Suprapubic skin (tissue), 4 donors: ENCODE data around the gene ZNRF3. TPM values are rescaled to one million over a fixed set of nuclear protein-coding genes. Genes with fewer than 3 reads are reported as not detected.

Experiments used
- DNase-seq, 2 donors: peaks; one replicate each; pipeline ENCODE4 v3.0.0-alpha.2; 2019; ENCODE audit warnings: low spot score in 2 of 2
- H3K27ac ChIP-seq: fragments of 200-600 bp; sonication (generic); one replicate; pipeline ENCODE4 v1.5.1; 2019
- H3K27me3 ChIP-seq: fragments of 200-600 bp; sonication (generic); one replicate; pipeline ENCODE4 v1.5.1; 2019
- H3K36me3 ChIP-seq: fragments of 200-600 bp; sonication (generic); one replicate; pipeline ENCODE4 v1.5.1; 2019
- H3K4me1 ChIP-seq: fragments of 200-600 bp; sonication (generic); one replicate; pipeline ENCODE4 v1.5.1; 2019
- H3K4me3 ChIP-seq: fragments of 200-600 bp; sonication (generic); one replicate; pipeline ENCODE4 v1.5.1; 2019; ENCODE audit warnings: mild to moderate bottlenecking
- H3K9me3 ChIP-seq: fragments of 200-600 bp; sonication (generic); one replicate; pipeline ENCODE4 v1.5.1; 2019
- EP300 ChIP-seq: sonication (generic); formaldehyde crosslinking; IDR thresholded peaks from one replicate; pipeline ENCODE4 v1.6.1; 2017; ENCODE audit warnings: antibody characterized with exemption
- POLR2A ChIP-seq, 2 donors: fragments of 450-650 bp; IDR thresholded peaks; one replicate each; pipeline ENCODE4 v1.6.1; 2017; ENCODE audit warnings: antibody characterized with exemption in 2 of 2, mild to moderate bottlenecking in 2 of 2, moderate library complexity in 2 of 2
- POLR2AphosphoS5 ChIP-seq, 3 donors: sonication (generic); formaldehyde crosslinking; IDR thresholded peaks; one replicate each; pipeline ENCODE4 v1.6.1; 2017; ENCODE audit warnings: antibody characterized with exemption in 3 of 3
- WGBS: methylation state at CpG from one replicate; pipeline ENCODE4 v1.1.5; 2018; 5-methylcytosine and 5-hydroxymethylcytosine counted together
- total RNA-seq, 4 donors: library from RNA; depleted of rRNA; stranded (reverse); fragments of >200 nt; gene quantifications; one replicate each; pipeline ENCODE4 v1.1.0, GENCODE V29; 2016
- TF ChIP-seq, protein P1 (sequence below), 2 donors: fragments of 200-600 bp in 1 of 2; fragments of 450-650 bp in 1 of 2; sonication (generic) in 1 of 2; IDR thresholded peaks; one replicate each; pipeline ENCODE4 v1.5.1; 2016 to 2019; ENCODE audit warnings: antibody characterized with exemption in 2 of 2, mild to moderate bottlenecking in 1 of 2, moderate library complexity in 1 of 2

Gene ZNRF3
- total RNA-seq, 4 donors from 2014 or later: 13.3 to 20.7 (median 18.4) TPM

DNA sequence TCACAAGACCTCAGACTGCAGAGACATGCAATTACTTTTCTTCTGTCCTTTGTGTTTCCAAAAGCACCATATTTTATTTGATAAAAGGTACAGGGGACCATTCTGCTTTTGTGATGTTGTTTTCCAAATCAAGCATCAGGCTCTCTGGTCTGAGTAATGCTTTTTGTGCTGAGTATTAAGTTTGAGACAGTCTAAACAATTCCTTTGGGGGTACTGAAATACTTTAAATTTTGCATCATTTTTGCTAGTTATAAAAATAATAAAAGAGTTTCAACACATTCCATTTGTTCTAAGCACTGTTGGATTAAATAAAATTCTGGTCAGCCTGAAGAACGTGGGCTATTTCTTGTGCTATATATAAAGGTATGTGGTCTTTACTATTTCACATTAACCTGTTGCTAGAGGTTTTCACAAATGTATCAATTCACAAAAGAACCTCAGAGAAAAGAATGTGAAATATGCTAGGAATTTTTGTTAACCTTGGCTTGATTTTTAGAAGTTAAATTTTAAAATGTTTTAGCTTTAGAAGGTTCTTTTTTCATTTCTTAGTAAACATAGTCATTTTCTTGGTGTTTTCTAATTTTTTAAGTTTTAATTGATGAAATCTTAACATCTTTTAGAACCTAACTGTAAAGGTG lies 116.7 kb downstream of the ZNRF3 start:
- TF ChIP-seq, protein P1, sequence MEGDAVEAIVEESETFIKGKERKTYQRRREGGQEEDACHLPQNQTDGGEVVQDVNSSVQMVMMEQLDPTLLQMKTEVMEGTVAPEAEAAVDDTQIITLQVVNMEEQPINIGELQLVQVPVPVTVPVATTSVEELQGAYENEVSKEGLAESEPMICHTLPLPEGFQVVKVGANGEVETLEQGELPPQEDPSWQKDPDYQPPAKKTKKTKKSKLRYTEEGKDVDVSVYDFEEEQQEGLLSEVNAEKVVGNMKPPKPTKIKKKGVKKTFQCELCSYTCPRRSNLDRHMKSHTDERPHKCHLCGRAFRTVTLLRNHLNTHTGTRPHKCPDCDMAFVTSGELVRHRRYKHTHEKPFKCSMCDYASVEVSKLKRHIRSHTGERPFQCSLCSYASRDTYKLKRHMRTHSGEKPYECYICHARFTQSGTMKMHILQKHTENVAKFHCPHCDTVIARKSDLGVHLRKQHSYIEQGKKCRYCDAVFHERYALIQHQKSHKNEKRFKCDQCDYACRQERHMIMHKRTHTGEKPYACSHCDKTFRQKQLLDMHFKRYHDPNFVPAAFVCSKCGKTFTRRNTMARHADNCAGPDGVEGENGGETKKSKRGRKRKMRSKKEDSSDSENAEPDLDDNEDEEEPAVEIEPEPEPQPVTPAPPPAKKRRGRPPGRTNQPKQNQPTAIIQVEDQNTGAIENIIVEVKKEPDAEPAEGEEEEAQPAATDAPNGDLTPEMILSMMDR (IDR thresholded peaks at IDR 0.05): no peak
- TF ChIP-seq POLR2AphosphoS5 (IDR thresholded peaks at IDR 0.05) (no peak), POLR2A (IDR thresholded peaks at IDR 0.05) (no peak), EP300 (no peak)
- H3K36me3 ChIP-seq: no peaks in the 10 kb centered on the region
- WGBS: 55% methylated on average over 1 of the region's 1 CpG
- H3K4me3 ChIP-seq: no peak overlapping the region
- no peak overlapping the region for H3K27ac ChIP-seq
- H3K27me3 ChIP-seq: no peaks in the 10 kb centered on the region
- DNase-seq: no peak
- H3K4me1 ChIP-seq: peaks cover 11% of the 10 kb centered on the region
- H3K9me3 ChIP-seq: no peaks in the 10 kb centered on the region

DNA sequence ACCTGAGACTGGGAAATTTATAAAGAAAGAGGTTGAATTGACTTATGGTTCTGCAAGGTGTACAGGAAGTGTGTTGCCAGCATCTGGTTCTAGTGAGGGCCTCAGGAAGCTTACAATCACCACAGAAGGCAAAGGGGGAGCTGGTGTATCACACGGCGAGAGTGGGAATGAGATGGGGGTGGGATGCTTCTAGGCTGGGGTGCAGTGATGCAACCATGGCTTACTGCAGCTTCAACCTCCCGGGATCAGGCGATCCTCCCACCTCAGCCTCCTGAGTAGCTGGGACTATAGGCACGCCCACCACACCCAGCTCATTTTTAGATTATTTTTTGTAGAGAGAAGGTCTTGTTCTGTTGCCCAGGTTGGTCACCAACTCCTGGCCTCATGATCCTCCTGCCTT lies 117.3 kb downstream of the ZNRF3 start:
- WGBS: 91% methylated on average over 5 of the region's 5 CpGs
- Histone ChIP-seq H3K27ac (no peak overlapping the region), H3K4me1 (peaks cover 16% of the 10 kb centered on the region), H3K4me3 (no peak overlapping the region), H3K27me3 (no peaks in the 10 kb centered on the region), H3K9me3 (no peaks in the 10 kb centered on the region), H3K36me3 (no peaks in the 10 kb centered on the region)
- no peak for DNase-seq
- TF ChIP-seq, protein P1 (IDR thresholded peaks at IDR 0.05): no peak

DNA sequence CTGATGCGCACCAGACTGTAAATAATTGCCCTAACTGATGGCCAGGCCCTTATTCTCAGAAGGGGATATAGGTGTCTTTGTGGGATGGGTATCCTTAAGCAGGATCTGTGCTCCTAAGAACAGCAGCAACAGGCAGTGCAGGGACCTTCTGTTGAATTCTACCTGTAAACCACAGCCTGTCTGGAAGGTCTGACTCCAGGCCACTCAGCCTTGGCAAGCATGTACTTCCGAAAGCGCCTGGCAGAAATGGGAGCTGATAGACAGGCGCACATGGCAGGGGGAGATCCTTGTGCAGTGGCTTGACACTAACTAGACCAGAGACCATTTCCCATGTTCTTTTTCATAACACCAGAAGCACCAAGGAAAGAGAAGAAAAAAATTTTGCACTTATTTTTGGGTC lies 119.2 kb downstream of the ZNRF3 start:
- H3K4me3 ChIP-seq: no peak overlapping the region
- TF ChIP-seq POLR2AphosphoS5 (IDR thresholded peaks at IDR 0.05) (no peak), POLR2A (IDR thresholded peaks at IDR 0.05) (no peak)
- TF ChIP-seq, protein P1 (IDR thresholded peaks at IDR 0.05): no peak
- H3K36me3 ChIP-seq: no peaks in the 10 kb centered on the region
- WGBS: 85% methylated on average over 4 of the region's 4 CpGs
- H3K9me3 ChIP-seq: no peaks in the 10 kb centered on the region
- peaks cover 16% of the 10 kb centered on the region for H3K4me1 ChIP-seq
- no peak overlapping the region for H3K27ac ChIP-seq
- DNase-seq: no peak
- no peaks in the 10 kb centered on the region for H3K27me3 ChIP-seq

DNA sequence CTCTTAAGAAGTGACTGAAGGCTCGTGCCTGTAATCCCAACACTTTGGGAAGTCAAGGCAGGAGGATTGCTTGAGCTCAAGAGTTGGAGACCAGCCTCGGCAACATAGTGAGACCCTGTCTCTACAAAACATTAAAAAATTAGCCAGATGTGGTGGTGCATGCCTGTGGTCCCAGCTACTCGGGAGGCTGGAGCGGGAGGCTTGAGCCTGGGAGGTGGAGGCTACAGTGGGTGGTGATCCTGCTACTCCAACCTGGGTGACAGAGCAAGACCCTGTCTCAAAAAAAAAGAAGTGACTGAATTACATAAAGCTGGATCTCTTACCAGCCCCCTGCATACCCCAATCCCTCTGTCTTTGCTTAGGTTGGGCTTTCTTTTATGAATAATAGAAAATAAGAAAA lies 120.2 kb downstream of the ZNRF3 start:
- no peaks in the 10 kb centered on the region for H3K9me3 ChIP-seq
- DNase-seq: no peak
- H3K4me3 ChIP-seq: no peak overlapping the region
- peaks cover 16% of the 10 kb centered on the region for H3K4me1 ChIP-seq
- H3K27me3 ChIP-seq: no peaks in the 10 kb centered on the region
- 98% methylated on average over 4 of the region's 4 CpGs for WGBS
- no peaks in the 10 kb centered on the region for H3K36me3 ChIP-seq
- no peak overlapping the region for H3K27ac ChIP-seq
- TF ChIP-seq, protein P1 (IDR thresholded peaks at IDR 0.05): no peak
- TF ChIP-seq POLR2AphosphoS5 (IDR thresholded peaks at IDR 0.05) (no peak), POLR2A (IDR thresholded peaks at IDR 0.05) (no peak), EP300 (no peak)

DNA sequence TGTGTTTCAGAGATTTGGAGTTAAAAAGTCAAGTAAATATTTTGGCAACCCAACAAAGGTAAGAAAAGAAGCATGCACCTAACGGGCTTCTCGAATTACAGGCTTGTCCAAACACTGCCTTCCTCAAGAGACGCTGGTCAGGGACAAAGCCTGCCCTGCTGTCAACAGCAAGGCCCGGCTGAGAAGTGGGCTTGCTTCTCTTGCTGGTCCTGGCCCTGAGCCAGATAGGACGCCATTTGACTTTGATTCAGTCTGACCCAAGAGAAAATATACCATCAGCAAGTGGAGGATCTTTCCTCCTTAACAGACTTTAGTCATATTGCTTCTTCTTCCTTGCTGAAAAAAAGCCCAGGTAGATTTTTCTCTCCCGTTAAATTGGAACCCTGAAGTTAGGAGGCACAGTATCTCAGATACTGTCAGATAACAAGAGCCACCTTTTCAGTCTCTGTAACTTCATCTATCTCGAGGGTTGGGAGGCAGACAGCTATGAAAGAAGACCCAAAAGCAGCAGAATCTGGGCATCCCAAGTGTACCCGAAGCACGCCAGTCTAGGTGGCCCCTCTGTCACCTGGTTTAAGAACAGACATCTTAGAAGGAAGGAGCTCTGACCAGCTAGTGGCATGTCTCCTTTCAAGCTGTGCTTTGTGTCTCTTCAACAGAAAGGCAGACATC lies 120.7 kb downstream of the ZNRF3 start:
- DNase-seq: no peak
- H3K9me3 ChIP-seq: no peaks in the 10 kb centered on the region
- WGBS: 52% methylated on average over 9 of the region's 9 CpGs
- H3K27ac ChIP-seq: no peak overlapping the region
- H3K36me3 ChIP-seq: no peaks in the 10 kb centered on the region
- peaks cover 16% of the 10 kb centered on the region for H3K4me1 ChIP-seq
- no peaks in the 10 kb centered on the region for H3K27me3 ChIP-seq
- H3K4me3 ChIP-seq: no peak overlapping the region
- TF ChIP-seq POLR2AphosphoS5 (IDR thresholded peaks at IDR 0.05) (no peak), POLR2A (IDR thresholded peaks at IDR 0.05) (no peak), EP300 (no peak)
- TF ChIP-seq, protein P1 (IDR thresholded peaks at IDR 0.05): no peak
